ENCODE data around the gene WWOX. TPM values are rescaled to one million over a fixed set of nuclear protein-coding genes. Genes with fewer than 3 reads are reported as not detected.

The WWOX gene
- total and polyA plus RNA-seq, 2 of the 8 experiments (the other 6 are each of a cell fraction or from before 2014, with no cell fraction given) = 5.4 to 16.7 TPM

- TF ChIP-seq SP1 (IDR thresholded peaks at IDR 0.05; ENCODE audit: low read depth, low read length) (peak; percentile 73; the same call in 1 of the 2 replicates), CEBPB (IDR thresholded peaks at IDR 0.05; ENCODE audit: low read depth, low read length) (no peak)
These were observed 696.9 kb downstream of the WWOX start (continued) for GRCh38 chr16:78796221-78796866.

Measured in H1 (cell line).